GM13976 (cell line): Measurements from ENCODE around the gene ARL6IP4.

Source experiments
- DNase-seq: peaks from one replicate; pipeline ENCODE4 v3.0.0; 2012; ENCODE audit warnings: low spot score
- in situ Hi-C: fragments of 300-500 bp; cut with MboI; formaldehyde crosslinking; loops from one replicate; pipeline ENCODE4 v1.12.0; 2022; ENCODE audit warnings: low sequenced_read_pairs, mixed read lengths, inconsistent platforms; ENCODE audit not compliant: unreplicated experiment
- TF ChIP-seq, protein P1 (sequence below): IDR thresholded peaks from 2 replicates; pipeline ENCODE4 v1.5.1; 2012; ENCODE audit warnings: borderline replicate concordance, mild to moderate bottlenecking; ENCODE audit not compliant: insufficient read depth; ENCODE audit errors: extremely low read depth, missing control alignments, control extremely low read depth

The ARL6IP4 gene

DNA sequence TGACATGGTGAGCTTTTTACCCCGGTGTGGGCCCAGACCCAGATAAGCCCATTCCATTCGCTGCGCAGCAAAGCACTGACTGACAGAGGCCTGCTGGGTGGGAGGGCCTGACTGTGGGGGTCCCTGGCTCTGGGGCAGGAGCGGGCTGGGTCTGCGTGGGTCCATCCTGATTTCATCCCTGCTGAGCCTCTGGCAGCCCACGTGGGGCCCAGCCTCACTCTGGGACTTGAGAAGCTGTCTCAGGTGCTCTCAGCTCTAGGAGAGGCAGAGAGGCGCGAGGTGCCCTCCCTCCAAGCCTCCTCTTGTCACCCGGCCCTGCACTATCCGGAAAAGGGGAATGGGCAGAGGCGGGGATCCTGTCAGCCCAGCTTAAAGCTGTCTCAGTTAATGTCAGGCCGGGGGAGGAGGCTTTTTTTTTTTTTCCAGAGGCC is 15.1 kb upstream of the ARL6IP4 start:
- no peak for DNase-seq
- in situ Hi-C loops: no loop called here
- TF ChIP-seq, protein P1, sequence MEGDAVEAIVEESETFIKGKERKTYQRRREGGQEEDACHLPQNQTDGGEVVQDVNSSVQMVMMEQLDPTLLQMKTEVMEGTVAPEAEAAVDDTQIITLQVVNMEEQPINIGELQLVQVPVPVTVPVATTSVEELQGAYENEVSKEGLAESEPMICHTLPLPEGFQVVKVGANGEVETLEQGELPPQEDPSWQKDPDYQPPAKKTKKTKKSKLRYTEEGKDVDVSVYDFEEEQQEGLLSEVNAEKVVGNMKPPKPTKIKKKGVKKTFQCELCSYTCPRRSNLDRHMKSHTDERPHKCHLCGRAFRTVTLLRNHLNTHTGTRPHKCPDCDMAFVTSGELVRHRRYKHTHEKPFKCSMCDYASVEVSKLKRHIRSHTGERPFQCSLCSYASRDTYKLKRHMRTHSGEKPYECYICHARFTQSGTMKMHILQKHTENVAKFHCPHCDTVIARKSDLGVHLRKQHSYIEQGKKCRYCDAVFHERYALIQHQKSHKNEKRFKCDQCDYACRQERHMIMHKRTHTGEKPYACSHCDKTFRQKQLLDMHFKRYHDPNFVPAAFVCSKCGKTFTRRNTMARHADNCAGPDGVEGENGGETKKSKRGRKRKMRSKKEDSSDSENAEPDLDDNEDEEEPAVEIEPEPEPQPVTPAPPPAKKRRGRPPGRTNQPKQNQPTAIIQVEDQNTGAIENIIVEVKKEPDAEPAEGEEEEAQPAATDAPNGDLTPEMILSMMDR: no peak

DNA sequence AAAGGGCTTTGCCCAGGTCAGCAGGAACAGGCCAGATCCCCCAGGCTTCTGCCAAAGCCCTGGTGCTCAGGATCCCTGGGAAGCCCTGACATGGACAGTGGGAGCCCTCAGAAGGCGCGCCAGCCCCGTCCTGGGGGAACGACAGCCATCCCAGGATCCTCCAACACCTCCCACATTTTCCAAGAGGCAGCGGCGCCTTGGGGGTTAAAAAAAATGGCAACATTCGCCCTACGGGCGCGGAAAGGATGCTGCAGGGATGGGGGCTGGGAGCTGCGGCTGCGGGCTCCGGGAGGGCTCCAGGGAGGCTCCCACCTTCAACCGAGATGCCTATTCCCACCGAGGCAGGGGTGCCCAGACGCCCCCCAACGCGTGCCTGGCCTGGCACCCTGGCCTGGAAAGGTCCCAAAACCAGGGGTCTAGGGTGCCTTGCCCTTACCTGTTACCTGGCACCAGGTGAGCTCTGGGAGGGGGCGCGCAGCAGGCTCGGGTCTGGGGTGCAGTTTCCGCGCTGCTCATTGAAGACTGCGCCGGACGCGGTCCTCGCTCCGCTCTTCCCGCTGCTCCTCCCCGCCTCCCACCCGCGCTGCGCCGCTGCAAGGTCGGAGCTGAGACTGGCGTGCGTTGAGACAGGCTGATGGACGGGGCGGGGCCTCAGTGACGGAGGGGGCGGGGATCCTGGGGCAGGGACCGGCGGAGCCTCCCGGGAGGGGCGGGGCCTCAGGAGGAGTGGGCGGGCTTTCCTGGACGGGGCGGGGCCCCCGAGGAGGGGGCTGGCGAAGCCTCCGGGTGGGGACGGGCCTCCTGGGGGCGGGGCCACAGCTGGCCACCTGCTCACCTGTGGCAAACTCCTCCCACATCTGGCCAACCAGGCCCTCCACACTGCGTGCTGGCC is 14.4 kb upstream of the ARL6IP4 start, which contains the start of gene ABCB9:
Gene ABCB9 (minus strand): TSS at position 613 of the 892 bp plus-strand sequence. CDS start 6,228 bp downstream, outside the sequence.
- TF ChIP-seq, protein P1: no peak
- in situ Hi-C loops: no loop called here
- peak; percentile 99 for DNase-seq

DNA sequence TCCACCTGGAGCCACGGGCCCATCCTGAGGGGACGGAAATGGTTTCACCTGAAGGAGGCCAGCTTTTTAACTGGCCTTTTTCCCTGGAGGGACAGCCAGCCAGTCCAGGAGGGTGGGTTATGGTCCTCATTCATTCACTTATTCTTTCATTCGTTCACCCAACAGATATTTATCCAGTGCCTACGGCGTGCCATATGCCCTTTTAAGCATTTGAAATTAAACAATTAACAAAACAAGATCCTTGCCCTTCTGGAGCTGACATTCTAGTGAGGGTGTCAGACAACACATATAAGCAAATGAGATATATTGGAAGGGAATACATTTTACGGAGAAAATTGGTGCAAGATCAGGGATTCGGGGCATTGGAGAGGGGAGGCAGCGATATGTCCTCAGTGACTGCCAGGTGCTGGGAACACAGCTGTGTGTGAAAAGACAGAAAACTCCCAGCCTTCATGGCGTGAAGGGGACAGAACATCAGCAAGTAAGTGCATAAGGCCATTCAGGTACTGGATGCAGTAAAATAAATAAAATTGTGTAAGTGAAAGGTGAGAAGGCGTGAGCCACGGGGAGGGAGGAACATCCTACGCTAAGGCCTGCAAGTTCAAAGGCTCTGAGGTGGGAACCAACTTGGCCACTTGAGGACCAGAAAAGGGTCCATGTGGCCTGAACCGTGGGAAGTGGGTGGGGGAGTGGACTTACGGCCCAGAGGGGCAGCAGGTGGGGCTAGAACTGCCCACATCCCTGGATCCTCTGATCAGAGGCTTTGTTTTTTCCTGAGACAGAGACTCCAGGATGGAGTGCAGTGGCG is 13.5 kb upstream of the ARL6IP4 start:
- DNase-seq: no peak
- TF ChIP-seq, protein P1: no peak
- in situ Hi-C loops: no loop called here

DNA sequence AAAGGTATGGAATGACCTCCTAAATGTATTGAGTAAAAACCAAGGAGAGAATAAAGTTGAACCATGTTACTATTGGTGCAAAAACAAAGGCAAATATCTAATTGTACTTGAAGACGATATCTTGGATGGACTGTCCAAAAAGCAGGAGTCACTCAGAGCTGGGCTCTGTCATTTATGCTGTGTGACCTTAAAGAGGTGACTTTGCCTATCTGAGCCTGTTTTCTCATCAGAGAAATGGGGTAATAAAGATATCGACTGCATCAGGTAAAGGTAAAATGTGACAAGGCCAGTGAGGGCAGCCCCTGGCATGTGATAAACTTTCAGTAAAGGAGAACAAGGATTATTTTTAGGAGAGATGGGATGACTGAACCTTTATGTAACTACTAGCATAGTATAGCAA is 12.4 kb upstream of the ARL6IP4 start:
- in situ Hi-C loops: no loop called here
- no peak for DNase-seq

DNA sequence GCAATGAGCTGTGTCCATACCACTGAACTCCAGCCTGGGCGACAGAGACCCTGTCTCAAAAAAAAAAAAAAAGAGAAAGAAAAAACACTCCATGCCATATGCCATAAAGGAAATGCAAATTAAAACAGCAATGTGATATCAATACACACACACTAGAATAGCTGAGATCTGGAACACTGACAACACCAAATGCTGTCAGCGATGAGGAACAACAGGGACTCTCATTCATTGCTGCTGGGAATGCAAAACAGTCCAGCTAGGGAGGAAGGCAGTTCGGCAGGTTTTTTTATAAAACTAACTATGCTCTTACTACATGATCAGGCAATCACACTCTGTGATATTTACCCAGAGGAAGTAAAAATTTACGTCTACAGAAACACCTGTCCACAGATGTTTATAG is 10.8 kb upstream of the ARL6IP4 start:
- TF ChIP-seq, protein P1: no peak
- in situ Hi-C loops: no loop called here
- DNase-seq: no peak

More for the DNA sequence above, 12.4 kb upstream of the ARL6IP4 start:
- TF ChIP-seq, protein P1: no peak

DNA sequence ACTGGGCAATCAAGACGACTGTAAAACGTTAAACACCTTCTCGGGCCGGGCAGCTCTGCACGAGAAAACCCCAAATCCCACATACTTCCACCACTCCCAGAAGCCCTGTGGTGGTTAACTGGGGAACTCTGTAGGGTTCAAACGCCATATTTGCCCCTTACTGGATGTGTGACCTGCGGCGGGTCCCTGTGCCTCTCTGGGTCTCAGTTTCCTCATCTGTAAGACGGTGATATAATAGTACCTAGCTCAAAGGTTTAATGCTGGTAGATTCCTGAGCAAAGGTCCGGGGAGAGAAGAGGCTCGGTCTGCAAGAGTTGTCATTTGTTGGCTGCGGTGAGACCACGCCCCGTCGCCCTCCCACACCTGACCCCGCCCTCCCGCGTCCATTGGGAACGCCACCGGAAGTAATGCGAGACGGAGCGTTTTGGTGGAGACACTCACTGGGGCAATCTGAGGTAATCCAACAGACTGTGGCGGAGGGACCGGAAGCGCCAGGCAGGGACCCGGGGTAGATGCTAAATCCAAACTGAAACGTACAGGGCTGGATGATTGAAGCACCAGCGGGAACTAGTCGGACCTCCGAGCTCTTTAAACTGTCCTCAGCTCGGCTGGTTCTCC is 6.1 kb upstream of the ARL6IP4 start:
- DNase-seq: peak; percentile 94
- in situ Hi-C loops: no loop called here
- TF ChIP-seq, protein P1: no peak
